HG02938 (cell line): ENCODE results near the gene DPY19L3.
"Not testable (repeated sequence)": the region's sequence is repeated elsewhere in the genome, so short reads cannot be mapped to it uniquely, and the experiment has no call there.

Source experiments
- ATAC-seq: cut with Tn5 transposase; IDR thresholded peaks from one replicate; pipeline ENCODE4 v1.9.1; 2021; ENCODE audit warnings: mild to moderate bottlenecking, moderate library complexity; ENCODE audit not compliant: unreplicated experiment

DPY19L3 gene, protein sequence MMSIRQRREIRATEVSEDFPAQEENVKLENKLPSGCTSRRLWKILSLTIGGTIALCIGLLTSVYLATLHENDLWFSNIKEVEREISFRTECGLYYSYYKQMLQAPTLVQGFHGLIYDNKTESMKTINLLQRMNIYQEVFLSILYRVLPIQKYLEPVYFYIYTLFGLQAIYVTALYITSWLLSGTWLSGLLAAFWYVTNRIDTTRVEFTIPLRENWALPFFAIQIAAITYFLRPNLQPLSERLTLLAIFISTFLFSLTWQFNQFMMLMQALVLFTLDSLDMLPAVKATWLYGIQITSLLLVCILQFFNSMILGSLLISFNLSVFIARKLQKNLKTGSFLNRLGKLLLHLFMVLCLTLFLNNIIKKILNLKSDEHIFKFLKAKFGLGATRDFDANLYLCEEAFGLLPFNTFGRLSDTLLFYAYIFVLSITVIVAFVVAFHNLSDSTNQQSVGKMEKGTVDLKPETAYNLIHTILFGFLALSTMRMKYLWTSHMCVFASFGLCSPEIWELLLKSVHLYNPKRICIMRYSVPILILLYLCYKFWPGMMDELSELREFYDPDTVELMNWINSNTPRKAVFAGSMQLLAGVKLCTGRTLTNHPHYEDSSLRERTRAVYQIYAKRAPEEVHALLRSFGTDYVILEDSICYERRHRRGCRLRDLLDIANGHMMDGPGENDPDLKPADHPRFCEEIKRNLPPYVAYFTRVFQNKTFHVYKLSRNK

DNA sequence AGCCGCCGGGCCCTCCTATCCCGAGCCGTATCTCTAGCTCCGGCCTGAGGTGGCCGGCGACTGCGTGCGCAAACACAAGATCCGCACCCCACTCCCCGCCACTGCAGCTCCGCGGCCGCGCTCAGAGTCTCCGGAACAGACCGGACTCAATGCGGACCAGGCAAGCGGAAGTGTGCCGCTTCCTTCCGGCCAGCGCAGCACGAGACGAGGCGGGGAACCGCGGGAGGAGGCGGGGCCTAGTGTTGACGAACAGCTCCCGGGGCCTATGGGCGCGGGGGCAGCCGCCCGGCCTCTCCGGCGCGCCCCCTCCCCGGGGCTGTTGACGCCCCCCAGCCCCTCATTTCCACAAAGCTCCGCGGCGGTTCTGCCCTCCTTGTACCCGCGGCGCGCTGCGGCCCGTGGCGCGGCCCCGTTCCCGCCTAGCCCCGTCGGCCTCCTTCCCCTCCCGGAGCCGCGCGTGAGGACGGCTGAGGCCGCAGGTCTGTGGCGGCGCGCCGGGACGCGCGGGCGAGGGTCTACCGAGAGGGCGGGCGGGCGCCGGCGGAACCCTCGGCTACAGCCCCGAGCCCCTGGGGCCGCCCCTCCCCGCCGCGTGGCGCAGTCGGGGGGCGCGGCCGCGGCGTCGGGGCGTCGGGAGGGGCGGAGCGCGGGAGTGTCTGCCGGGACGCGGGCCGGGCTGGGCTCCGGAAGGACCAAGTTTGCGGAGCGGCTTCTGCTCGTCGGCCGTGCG lies at the start of gene DPY19L3:
Gene DPY19L3 (plus strand): TSS at position 340 of the 730 bp plus-strand sequence. CDS start 2,484 bp downstream, outside the sequence.
- peak; percentile 96 for ATAC-seq

DNA sequence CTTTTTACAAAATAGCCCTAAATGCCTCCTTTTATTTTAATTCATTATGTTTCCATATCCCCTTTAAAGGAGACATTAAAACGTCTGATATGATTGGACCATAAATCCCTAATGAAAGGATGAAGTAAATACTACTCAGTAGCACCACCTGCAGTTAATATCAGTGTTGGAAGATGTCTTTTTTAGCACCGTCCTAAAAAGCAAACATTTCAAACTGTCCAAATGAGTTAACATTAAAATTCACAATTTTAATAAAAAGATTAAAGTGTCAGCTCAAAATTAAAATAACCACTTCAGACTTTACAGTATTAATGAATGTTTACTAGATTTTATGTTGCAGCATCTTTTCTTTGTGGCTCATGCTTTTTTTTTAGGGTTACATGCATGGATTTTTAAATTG lies 47.9 kb upstream of the DPY19L3 start:
- no peak for ATAC-seq

DNA sequence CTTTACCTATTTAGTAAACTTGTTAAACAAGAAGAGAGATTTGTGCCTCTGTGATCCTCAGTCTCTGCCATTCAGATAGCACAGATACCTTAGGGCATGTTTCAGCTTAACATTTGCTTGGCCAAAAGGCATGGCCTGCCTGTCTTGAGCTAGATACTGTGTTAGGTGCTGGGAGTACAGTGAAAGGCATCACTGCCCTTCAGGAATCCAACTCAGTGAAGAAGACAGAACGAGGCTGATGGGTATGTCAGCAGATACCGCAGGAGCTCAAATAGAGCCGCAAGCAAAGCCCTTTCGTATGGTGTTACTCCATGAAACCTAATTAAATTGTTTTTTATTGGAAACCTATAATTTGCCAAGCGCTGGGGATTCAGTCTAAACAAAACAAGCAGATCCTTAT lies 47.2 kb upstream of the DPY19L3 start:
- ATAC-seq: no peak

DNA sequence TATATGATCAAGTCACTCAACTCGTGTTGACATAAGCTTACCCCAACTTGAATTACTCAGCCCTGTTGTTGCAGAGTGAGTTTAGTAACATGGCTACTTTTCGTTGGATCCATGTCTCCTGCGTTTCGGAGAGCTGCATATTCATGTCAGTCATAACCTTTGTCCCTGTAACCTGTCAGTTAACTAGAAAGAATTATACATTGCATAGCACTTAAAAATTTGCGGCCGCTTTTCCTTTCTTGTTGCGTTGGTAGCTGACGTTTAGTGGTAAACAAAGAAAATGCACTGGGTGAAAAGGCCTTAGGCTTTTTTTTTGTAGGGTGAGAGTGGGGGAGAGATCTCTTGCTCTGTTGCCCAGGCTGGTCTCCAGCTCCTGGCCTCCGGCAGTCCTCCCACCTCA lies 46.0 kb upstream of the DPY19L3 start:
- ATAC-seq: no peak

DNA sequence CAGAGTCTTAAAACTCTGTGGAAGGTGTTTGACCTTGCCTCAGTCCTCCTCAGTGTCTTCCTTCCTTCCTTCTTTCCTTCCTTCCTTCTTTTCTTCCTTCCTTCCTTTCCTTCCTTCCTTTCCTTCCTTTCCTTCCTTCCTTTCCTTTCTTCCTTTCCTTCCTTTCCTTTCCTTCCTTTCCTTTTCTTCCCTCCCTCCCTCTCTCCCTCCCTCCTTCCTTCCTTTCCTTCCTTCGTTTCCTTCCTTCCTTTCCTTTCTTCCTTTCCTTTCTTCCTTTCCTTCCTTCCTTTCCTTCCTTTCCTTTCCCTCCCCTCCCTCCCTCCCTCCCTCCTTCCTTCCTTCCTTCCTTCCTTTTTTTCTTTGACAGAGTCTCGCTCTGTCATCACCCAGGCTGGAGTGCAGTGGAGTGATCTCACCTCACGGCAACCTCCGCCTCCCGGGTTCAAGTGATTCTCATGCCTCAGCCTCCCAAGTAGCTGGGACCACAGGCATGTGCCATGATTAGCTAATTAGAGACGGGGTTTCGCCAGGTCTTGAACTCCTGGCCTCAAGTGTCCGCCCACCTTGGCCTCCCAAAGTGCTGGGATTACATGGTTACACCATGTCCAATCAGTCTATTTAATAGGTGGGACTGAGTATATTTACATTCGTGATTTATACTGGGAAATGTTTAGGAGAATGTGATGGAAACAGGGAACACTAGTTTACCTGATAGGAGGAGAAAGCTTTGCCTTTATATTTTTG lies 43.8 kb upstream of the DPY19L3 start:
- ATAC-seq: no peak

DNA sequence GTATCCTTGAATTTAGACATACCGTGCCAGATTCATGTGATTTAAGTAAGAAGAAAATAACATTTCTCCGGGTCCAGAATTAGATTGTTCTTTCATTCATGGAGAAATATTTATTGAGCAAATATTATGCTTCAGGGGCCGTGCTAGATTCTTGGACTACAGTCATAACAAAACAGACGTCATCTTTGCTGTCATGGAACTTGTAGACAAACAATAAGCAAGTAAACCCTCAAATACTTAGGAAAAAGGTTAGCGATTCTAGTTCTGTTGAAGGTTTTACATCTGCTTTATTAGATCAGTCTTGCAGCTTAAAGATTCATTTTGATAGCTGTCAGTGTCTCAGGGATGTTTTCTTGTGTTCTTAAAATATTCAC lies 43.3 kb upstream of the DPY19L3 start:
- no peak for ATAC-seq

DNA sequence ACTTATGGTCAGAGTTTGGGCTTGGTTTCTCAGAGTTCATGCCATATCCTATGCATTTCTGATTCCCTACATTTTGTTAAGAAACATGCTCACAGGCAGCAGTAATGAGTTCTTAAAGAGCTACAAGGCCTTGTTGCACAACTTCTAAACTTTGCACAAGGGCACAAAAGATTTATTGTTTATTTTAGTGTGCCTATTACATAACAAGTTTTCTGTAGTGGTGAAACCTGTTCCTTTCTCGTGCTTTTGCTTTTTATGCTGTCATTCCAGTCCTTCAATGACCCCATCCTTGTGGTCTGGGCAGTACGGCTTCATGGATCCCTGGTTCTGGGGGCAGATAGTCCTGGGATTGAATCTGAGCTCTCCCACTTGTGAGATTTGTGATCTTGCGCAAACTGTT lies 42.4 kb upstream of the DPY19L3 start:
- ATAC-seq: no peak

DNA sequence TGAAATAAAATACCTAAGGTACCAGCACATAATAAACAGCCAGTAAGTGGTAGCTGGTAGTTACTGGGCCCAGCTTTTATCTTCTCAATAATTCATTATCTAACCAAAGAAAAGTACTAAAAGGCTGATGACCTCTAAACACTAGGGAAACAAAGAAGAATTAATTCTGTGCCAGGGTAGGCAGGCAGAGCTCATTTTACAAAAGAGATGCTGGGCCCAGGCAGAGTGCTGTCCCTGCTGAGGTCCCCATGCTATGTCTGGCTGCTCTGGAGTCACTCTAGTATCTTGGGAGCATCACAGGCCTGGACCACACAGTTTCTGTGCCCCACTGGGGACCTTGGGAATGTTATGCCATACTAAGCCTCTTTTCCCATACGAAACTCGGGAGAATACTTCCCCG lies 41.9 kb upstream of the DPY19L3 start:
- no peak for ATAC-seq

DNA sequence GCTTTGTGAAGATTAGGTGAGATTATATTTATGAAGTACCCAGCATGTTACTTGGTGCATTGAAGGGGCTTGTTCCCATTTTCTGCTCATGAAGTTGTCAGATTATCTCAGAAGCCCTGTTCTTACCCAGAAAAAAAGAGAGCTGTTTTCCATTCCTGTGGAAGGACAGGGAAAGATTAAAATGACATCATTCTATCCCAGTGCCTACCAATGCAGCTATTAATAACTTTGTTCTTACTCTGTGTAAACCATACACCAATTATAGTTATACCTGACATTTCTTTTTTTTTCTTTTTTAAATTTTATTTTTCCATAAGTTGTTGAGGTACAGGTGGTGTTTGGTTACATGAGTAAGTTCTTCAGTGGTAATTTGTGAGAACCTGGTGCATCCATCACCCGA lies 41.5 kb upstream of the DPY19L3 start:
- no peak for ATAC-seq

DNA sequence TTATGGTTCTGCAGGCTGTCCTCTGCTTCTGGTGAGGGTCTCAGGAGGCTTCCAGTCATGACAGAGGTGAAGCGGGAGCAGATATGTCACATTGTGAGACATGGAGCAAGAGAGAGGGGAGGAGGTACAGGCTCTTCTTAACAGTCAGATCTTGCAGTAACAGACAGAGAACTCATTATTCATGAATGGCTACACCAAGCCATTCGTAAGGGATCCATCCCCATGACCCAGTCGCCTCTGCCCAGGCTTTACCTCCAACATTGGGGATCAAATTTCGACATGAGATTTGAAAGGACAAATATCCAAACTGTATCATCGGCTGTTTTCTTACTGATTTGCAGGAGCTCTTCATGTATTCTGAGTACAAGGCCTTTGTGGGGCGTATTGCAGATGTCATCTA lies 38.5 kb upstream of the DPY19L3 start:
- no peak for ATAC-seq

DNA sequence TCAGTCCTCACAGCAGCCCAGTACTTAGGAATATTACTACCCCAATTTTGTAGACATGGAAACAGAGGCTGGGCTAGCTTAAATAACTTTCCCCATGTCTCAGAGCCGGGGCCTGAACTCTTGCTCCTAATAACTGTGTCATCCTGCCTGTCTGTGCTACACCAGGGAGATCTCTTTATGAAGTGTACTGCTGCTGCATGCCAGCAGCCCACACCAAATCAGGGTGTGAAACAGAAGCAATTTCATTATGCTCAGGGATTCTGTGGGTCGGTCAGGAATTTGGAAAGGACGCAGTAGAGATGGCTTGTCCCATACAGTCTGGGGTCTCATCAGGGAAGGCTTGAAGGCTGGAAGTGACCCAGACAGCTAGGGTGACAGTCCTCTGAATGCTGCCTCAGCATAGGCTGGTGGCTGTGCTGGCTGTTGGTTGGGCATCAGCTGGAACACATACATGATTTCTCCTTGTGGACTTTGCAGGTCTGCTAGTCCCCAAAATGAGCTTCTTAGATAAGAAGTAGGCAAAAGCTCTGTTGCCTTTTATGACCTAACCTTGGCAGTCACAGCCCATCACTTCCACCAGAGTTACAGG lies 37.5 kb upstream of the DPY19L3 start:
- ATAC-seq: no peak

DNA sequence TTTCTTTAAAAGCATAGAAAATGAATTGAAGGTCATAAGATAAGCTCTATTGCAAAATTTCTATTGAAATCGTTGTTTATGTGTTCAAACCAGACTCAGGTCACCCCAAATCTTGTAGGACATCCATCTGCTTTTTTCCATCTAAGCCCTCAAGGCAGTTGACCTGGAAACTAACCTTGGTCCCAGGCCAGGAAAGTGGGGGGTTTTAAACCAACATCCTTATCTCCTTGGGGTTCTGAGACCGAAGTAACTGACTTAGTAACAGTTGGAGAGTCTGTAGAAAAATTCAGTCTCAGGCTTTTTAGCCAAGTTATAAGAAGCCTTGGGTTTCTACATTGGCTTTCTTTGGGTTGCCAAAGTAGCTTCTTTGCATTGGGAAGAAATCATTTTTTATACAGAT lies 36.8 kb upstream of the DPY19L3 start:
- no peak for ATAC-seq

DNA sequence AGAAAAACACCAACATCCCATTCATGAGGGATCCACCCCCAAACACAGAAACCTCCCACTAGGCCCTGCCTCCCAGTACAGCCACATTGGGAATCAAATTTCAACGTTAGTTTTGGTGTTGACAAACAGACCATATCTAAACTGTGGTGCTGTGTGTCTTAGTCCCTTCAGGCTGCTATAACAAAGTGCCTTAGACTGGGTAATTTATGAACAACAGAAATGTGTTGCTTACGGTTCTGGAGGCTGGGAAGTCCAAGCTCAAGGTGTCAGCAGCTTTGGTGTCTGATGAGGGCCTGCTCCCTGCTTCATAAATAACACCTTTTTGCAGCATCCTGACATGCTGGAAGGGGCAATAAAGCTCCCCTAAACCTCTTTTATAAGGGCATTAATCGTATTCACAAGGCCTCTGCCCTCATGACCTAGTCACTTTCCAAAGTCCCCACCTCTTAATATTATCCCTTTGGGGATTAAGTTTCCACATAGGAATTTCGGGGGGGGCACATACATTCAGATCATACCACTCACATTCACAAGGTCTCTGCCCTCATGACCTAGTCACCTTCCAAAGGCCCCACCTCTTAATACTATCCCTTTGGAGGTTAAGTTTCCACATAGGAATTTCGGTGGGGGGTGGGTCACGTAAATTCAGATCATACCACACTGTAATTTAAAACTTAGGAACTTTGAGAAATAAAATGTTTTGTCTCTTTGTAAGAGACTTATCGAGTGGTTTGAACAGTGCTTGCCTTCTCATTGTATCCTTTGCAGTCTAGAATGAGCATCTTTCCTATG lies 32.6 kb upstream of the DPY19L3 start:
- ATAC-seq: no peak

DNA sequence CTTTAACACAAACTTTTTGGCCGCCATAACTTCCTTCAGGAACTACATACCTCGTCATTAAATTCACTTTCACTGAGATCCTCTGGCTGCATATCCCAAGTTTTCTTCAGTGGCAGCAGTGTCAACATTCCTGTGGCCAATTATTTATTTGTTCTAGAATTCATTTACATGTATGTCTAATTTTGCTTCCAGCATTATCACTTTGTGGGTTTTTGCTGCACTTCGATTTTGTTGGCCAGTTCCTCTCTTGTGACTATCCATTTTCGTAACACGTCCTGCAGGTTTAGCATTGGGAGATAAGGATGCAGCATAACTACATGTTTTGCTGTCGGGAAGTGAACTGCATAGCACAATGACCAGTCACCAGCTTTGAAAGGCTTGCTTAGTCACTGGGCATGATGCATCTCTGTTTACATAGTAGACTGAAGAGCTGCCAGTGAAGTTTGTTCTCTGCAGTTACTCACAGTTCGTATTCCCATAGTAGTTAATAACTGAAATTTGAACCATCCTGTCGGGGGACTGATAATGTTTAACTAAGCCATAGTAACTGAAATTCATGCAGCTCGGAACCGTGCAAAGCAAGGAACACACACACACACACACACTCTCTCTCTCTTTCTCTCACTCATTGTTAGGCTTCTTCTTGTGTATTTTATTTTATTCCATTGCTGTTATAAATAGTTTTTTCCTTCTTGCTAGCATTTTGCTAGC lies 31.8 kb upstream of the DPY19L3 start:
- no peak for ATAC-seq

DNA sequence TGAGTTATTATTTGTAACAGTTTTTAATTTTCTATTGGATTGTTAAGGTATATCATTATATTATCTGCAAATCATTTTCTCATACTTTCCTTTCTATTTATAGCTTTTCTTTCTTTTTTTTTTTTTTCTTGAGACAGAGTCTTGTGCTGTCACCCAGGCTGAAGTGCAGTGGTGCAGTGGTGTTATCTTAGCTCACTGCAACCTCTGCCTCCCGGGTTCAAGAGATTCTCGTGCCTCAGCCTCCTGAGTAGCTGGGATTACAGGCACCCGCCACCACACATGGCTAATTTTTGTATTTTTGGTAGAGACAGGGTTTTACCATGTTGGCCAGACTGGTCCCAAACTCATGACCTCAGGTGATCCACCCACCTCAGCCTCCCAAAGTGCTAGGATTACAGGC lies 31.2 kb upstream of the DPY19L3 start:
- ATAC-seq: not testable (repeated sequence)

DNA sequence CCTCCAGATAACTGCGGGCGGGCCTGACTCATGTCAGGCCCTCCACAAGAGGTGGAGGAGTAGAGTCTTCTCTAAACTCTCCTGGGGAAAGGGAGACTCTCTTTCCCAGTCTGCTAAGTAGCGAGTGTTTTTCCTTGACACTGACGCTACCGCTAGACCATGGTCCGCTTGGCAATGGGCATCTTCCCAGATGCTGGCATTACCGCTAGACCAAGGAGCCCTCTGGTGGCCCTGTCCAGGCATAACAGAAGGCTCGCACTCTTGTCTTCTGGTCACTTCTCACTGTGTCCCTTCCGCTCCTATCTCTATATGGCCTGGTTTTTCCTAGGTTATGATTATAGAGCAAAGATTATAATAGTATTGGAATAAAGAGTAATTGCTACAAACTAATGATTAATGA lies 28.5 kb upstream of the DPY19L3 start:
- not testable (repeated sequence) for ATAC-seq

DNA sequence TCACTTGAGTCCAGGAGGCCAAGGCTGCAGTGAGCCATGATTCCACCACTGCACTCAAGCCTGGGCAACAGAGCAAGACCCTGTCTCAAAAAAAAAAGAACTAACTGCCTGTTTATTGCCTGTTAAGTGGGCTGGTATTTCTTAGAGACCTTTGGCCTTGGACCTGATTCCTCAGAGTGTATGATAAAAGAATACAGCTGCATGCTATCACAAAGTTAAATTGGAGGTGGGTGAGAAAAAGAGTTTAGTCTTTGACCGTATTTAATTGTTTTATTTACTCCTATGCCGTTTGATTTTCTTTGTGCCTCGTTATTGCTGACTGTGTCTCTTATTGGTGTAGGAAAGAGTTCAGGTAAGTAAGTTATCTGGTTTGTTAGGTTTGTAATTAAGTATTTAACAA lies 25.3 kb upstream of the DPY19L3 start:
- ATAC-seq: no peak

DNA sequence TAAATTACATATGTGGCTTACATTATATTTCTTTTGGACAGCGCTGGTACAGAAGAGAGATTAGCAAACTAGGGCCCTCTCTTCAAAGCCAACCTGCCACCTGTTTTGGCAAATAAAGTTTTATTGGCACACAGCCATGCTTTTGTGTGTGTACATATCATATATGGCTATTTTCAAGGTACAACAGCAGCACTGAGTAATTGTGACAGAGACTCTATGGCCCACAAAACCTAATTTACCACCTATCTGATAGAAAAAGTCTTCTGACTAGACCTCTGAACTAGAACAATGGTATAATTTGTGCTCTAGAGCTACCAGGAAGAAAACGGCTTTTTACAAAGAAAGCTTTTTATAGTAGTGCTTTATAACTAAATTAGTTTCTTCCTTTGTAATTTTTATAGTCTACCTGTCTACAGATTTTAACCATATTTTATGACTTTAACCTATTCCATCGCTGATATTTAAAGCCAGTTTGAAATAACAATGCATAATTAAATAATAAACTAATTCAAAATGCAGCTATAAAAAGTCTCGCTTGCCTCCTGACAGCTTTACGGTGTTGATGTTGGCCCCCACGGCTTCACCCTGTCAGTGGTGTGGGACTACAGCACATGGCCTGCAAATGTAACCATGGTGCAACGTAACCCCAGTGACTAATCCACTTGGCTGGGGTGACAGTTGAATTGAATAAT lies 17.7 kb upstream of the DPY19L3 start:
- ATAC-seq: no peak

DNA sequence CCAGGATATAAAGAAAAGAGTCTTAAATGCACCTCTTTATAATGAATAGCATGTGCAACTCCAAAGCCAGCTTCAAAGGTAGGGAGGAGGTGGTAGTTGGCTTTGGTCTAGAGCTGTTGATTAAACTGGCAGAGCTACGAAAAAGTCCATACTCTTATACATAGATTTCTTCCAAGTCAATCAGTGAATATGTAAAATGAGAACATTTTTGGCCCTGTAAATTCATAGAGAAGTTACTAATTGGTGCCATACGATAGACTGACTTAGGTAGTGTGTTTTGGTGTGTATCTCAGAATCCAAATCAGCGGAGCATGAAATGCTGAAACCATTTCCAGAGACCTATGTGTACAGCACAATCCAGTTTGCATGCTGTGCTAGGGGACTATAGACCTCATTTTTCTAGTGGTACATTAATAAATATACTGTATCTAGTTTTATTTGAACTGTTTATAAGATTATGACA lies 17.1 kb upstream of the DPY19L3 start:
- no peak for ATAC-seq
